ENCODE data around the gene U2AF1L4.
A peak's percentile ranks its signal among the peaks of the same experiment; 100 is the strongest.

U2AF1L4 gene, protein sequence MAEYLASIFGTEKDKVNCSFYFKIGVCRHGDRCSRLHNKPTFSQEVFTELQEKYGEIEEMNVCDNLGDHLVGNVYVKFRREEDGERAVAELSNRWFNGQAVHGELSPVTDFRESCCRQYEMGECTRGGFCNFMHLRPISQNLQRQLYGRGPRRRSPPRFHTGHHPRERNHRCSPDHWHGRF

GRCh38 chr19:35745328-35746086 lies at the start of gene U2AF1L4, which contains the start of gene PSENEN:
Gene U2AF1L4, minus strand, starts transcription at chr19:35745418. Its CDS starts 27 bp downstream, at chr19:35745391.
Gene PSENEN, plus strand, starts transcription at chr19:35745651. Its CDS starts 280 bp downstream, at chr19:35745931.
- peak; percentile 96 for DNase-seq (ENCODE audit: low spot score)
- FAIRE-seq: no peak

- FAIRE-seq (no peak), DNase-seq (ENCODE audit: low spot score) (no peak)
These were observed 48.4 kb upstream of the U2AF1L4 start for GRCh38 chr19:35793381-35794165.

DNA sequence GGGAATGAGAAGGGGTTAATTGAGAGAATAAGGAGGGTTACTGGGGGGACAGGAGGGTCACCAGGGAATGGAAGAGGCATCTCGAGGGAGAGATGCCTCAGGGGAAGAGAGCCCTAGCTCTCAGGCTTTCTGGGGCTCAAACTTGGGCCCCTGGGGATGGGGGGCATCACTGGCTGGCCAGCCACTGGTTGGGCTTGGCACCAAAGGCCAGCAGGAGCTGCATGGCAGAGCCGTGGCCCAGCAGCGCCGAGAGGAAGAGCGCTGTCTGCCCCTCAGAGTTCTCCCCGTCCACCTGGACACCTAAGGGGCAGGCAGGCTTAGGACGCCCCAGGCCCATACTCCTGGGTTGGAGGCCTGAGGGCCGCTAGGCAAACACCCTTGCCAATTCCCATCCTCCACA lies 47.7 kb upstream of the U2AF1L4 start:
- FAIRE-seq (no peak), DNase-seq (ENCODE audit: low spot score) (no peak)

DNA sequence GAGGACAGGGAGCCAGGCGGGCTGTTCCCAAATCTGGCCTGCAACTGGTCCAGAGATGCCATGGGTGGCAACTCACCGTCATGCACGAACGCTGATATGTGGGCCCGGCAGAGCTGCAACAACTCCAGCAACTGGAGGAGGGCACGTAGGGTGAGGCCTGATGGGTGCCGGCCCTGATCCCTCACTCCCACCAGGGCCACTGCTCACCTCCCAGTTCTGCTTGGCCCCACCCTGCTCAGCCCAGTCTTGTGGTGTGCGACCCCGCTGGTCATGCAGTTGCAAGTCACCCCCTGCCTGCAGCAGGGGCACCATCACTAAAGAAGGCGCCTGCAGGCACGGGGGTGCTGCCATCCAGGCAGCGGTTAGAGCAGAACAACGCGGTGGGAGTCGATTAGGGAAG lies 47.1 kb upstream of the U2AF1L4 start:
- FAIRE-seq: no peak
- DNase-seq (ENCODE audit: low spot score): no peak

- FAIRE-seq: no peak
- no peak for DNase-seq (ENCODE audit: low spot score)
These were observed 46.6 kb upstream of the U2AF1L4 start for GRCh38 chr19:35791814-35792279.

DNA sequence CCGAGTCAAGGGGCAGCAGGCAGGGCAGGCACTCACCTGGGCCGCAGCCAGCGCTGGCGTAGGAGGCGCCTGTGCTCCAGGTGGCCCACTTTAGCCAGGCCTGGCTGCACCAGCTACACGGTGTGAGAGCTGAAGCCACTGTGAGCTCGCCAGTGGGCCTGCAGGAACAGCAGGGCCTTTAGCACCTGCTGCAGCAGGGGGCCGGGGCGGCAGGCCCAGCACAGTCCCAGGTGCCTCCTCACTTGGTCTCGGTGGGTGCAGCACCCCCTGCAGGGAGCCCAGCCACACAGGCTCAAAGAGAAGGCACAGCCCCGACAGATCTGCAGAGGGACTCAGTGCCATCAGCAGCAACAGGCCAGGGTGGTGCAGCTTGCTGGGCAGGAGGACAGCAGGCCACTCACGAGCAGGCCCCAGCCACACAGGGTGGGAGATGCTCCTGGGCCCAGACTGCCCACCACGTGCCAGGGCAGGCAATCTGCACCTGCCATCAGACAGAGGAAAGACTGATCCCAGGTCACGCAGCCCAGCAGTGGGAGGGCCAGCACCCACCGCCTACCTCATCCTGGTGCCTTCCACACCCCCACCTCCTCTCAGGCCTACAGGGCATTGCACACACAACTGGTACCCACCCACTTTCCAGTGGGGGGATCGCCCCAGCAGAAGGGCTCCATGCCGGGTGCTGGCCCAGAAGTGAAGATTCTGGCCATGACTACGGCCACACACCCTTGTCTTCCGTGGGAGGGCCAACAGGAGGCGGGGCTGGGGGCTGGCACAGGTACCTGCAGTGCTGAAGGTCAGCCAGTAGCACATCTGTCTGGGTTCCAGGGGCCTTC lies 46.0 kb upstream of the U2AF1L4 start:
- no peak for DNase-seq (ENCODE audit: low spot score)
- no peak for FAIRE-seq

DNA sequence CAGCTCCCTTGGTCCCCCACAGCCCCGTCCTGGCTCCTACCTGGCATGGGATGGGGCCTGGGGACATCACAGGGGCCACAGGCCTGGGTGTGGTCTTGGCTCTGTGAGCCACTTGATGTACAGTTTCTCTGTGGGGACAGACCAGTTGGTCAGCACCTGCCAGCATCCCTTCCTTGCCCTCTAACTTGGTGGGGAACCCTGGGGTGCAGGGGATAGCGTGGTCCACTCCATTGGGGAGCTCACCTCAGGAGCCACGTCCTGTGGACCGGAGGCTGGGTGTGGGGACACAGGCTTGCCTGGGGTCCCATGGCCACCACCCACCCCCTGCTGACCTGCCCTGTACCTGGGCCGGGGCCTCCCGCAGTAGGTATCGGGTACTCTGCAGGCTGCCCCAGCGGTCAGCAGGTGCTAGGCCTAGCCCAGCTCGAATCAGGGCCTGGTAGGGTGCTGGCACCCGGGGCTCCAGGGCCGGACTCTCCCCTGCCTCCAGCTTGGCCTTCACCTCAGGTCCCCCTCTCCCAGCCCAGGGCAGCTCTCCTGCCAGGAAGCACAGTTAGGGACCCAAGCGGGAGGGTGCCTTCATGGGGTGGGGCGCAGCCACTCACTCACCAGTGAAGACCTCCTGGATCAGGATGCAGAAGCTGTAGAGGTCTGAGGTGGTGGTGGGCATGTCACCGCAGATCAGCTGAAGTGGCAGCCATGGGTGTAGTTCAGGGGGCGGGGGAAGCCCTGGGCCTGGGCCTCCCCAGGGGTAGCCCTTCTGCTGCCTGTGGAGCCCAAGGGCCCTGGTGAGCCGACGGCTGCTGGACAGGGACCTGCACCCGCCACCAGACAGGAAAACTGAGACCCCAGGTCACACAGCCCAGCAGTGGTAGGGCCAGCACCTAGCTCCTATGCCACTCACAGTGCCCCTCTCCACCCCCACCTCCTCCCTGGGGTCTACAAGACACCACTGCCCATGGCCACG lies 45.0 kb upstream of the U2AF1L4 start:
- no peak for DNase-seq (ENCODE audit: low spot score)
- no peak for FAIRE-seq

DNA sequence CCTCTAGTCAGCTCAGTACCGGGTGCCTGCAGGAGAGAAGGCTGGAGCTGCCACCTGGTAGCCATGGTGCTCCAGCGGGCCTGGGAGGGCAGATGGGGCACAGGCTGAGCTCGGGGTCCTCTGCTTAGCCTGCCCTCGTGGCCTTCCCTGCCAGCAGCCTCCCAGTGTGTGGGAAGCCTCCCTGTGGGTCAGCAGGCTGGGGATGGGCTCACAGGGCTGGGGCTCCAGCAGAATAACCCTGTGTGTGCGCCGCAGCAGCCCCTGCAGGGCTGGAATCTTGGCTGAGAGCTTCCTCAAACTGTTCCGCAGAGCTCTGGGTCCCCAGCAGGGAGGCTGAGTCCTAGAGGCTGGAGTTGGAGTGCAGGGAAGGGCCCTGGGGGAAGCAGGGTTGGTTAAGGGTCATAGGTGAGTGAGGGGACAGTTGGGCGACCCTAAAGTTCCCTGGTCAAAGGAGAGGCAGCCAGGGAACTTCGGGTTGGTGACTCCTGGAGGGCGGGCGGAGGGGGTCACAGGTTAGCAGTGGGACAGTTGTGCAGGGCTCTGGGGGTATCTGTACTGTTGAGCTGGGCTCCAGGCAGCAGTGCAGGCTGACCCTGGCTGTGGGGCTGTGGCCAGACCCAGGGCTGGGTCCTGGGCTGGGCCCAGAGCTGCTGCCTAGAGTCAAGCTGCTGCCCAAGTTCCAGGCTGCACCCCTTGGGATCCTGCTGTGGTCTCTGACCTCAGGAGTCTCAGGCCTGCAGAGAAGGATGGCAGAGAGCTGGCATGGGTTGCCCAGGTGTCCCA lies 44.2 kb upstream of the U2AF1L4 start:
- FAIRE-seq: no peak
- no peak for DNase-seq (ENCODE audit: low spot score)

DNA sequence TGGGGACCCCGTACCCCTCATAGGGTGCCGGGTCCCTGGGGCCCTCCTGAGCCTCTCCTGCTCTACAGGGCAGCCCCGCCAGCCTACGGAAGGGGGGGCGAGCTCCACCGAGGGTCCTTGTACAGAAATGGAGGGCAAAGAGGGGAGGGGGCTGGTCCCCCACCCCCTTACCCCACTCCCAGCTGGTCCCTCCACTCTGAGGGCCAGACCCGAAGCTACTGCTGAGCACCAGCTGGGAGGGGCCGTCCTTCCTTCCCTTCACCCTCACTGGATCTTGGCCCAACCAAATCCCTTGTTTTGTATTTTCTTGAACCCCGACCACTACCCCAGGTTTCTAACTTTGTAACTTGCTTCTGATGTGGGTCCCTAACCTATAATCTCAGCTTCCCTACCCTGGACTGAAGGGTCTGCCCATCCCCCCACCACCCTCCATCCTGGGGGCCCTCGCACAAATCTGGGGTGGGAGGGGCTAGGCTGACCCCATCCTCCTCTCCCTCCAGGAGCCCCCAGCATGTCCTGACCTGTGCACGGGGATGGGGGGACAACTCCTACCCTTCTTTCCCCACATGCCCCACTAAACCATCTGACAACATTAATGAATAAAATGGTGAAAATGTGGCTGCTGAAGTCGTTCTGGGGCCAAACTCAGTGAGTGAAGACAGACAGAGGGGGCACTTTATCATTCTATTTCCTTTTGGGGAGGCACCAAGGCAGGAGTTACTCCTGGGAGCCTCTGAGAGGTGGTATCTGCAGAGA lies 43.2 kb upstream of the U2AF1L4 start:
- no peak for DNase-seq (ENCODE audit: low spot score)
- no peak for FAIRE-seq

GRCh38 chr19:35787227-35787799 lies 42.1 kb upstream of the U2AF1L4 start:
- no peak for DNase-seq (ENCODE audit: low spot score)
- FAIRE-seq: no peak

DNA sequence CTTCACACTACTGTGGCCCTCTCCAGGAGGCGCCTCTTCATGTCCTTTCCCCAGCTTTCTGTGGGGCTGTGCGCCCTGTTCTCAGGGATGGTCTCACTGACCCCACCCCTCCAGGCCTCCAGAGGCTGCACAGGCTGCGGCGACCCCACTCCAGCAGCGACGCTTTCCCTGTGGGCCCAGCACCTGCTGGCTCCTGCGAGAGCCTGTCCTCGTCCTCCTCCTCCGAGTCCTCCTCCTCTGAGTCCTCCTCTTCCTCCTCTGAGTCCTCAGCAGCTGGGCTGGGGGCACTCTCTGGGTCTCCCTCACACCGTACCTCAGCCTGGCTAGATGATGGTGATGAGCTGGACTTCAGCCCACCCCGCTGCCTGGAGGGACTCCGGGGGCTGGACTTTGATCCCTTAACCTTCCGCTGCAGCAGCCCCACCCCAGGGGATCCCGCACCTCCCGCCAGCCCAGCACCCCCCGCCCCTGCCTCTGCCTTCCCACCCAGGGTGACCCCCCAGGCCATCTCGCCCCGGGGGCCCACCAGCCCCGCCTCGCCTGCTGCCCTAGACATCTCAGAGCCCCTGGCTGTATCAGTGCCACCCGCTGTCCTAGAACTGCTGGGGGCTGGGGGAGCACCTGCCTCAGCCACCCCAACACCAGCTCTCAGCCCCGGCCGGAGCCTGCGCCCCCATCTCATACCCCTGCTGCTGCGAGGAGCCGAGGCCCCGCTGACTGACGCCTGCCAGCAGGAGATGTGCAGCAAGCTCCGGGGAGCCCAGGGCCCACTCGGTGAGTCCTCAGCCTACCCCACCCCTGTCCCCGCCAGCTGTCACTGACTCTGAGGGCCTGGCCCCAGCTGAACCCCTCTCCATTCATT lies 41.3 kb upstream of the U2AF1L4 start:
- FAIRE-seq: no peak

GRCh38 chr19:35785339-35785627 lies 40.1 kb upstream of the U2AF1L4 start:
- FAIRE-seq: no peak
- DNase-seq (ENCODE audit: low spot score): no peak

More for the DNA sequence above, 41.3 kb upstream of the U2AF1L4 start:
- no peak for DNase-seq (ENCODE audit: low spot score)

GRCh38 chr19:35784503-35785338 lies 39.5 kb upstream of the U2AF1L4 start:
- DNase-seq (ENCODE audit: low spot score): no peak
- no peak for FAIRE-seq

DNA sequence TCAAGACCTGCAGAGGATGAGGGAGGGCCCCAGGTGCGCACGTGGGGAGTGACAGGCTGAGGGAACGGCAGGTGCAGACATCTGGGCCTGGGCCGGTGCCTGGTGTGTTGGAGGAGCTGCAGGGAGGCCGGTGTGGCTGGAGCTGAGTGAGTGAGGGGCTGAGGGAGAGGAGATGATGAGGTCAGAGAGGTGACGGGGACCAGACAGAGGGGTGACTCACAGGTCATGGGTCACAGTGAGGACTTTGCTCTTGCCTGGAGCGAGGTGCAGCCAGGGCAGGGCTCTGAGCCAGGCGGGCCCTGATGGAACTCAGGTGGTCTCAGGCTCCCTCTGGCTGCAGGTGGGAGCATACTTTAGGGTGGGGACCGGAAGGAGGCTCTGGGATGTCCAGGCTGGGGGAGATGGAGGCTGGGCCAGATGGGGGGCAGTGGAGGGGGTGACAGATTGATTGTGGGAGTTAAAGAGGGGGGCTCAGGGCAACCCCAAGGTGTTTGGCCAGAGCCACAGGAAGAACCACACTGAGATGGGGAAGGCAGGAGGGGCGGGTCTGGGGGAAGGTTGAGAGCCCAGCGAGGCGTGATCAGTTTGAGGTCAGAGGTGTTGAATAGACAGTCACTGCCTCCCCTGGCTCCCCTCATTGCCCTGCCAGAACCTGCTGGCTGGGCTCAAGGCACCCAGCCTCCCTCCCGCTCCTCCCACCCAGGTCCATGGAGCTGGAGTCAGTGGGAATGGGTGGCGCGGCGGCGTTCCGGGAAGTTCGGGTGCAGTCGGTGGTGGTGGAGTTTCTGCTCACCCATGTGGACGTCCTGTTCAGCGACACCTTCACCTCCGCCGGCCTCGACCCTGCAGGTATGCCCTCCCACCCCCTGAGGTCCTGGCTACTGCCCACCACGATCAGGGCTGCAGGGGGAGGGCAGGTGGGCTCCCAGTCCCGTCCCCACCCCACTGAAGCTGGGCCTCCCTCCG lies 38.5 kb upstream of the U2AF1L4 start:
- DNase-seq (ENCODE audit: low spot score) (no peak), FAIRE-seq (no peak)

DNA sequence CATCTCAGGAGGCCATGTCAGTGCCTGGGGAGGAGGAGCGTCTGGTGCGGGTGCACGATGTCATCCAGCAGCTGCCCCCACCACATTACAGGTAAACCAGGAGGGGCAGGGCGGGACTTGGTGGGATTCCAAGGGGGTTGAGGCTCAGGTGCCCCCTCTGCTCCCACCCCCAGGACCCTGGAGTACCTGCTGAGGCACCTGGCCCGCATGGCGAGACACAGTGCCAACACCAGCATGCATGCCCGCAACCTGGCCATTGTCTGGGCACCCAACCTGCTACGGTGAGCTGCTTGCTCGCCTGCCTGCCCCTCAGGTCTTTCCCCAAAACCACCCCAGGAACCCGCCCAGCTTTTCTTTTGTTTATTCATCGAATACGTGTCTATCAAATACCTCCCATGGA lies 37.4 kb upstream of the U2AF1L4 start:
- no peak for DNase-seq (ENCODE audit: low spot score)
- FAIRE-seq: no peak
